Measurements from ENCODE around the gene NSUN2.

Gene NSUN2

DNA sequence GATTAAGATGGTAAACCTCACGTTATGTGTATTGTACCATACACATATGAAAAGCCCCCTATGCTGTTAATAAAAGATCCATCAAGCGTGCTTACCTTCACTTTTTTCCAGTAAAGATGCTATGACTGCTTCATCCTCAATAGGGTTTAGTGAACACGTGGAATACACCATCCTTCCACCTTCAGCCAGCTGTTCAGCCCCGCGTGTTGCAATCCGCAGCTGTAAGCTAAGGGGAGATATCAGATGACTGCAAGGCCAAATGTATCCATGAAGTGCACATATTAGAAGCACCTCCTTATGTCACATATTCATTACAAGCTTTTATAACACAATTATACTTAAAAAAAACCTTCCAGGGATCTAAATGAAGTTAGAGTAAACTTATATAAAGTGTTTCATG, 16.2 kb downstream of the NSUN2 start:
- Histone ChIP-seq H3K27me3 (no peaks in the 10 kb centered on the region), H3K4me1 (no peaks in the 10 kb centered on the region), H3K9me3 (no peaks in the 10 kb centered on the region), H3K36me3 (peaks cover 94% of the 10 kb centered on the region), H3K4me3 (ENCODE audit: low read depth, low read length) (no peak overlapping the region)
- TF ChIP-seq, protein P1, sequence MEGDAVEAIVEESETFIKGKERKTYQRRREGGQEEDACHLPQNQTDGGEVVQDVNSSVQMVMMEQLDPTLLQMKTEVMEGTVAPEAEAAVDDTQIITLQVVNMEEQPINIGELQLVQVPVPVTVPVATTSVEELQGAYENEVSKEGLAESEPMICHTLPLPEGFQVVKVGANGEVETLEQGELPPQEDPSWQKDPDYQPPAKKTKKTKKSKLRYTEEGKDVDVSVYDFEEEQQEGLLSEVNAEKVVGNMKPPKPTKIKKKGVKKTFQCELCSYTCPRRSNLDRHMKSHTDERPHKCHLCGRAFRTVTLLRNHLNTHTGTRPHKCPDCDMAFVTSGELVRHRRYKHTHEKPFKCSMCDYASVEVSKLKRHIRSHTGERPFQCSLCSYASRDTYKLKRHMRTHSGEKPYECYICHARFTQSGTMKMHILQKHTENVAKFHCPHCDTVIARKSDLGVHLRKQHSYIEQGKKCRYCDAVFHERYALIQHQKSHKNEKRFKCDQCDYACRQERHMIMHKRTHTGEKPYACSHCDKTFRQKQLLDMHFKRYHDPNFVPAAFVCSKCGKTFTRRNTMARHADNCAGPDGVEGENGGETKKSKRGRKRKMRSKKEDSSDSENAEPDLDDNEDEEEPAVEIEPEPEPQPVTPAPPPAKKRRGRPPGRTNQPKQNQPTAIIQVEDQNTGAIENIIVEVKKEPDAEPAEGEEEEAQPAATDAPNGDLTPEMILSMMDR (IDR thresholded peaks at IDR 0.05; ENCODE audit: low read depth, low read length) = no peak
- no peak for DNase-seq

DNA sequence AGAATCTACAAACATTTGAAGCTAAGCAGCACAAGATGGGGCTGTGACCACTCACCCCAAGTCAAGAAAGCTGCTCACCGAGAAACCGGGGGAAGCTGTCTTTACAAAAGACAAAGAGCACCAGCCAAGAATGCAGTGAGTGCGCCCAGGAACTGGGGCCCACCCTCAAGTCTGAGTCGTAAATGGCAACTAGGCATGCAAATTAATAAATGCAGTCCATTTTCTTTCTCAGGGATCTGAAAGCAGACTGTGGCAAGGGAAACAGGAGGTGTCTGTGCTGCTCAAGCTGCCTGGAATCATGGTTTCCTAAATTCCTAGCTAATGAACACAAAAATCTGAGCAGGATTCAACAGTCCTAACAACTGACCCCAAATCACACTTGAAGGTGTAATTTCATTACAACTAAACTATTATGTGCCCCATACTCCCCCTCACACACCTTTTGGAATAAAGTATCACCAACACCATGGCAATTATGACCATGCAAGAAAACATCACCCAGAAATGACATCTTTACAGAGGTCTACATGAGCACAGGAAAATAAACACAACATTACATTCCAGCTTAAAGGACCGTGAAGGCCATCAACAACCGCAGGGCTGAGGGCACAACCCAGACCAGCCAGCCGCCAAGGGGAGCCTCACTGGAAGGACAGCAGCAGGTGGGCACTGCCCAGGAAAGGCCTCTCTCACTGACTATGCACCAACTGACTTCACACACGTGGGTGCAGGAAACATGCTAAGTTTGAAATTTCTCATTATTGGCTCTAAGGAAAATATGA, 17.6 kb downstream of the NSUN2 start:
- Histone ChIP-seq H3K36me3 (peaks cover 91% of the 10 kb centered on the region), H3K4me1 (no peaks in the 10 kb centered on the region), H3K9me3 (no peaks in the 10 kb centered on the region), H3K27me3 (no peaks in the 10 kb centered on the region), H3K4me3 (ENCODE audit: low read depth, low read length) (no peak overlapping the region)
- TF ChIP-seq, protein P1 (IDR thresholded peaks at IDR 0.05; ENCODE audit: low read depth, low read length) = no peak
- DNase-seq = no peak

DNA sequence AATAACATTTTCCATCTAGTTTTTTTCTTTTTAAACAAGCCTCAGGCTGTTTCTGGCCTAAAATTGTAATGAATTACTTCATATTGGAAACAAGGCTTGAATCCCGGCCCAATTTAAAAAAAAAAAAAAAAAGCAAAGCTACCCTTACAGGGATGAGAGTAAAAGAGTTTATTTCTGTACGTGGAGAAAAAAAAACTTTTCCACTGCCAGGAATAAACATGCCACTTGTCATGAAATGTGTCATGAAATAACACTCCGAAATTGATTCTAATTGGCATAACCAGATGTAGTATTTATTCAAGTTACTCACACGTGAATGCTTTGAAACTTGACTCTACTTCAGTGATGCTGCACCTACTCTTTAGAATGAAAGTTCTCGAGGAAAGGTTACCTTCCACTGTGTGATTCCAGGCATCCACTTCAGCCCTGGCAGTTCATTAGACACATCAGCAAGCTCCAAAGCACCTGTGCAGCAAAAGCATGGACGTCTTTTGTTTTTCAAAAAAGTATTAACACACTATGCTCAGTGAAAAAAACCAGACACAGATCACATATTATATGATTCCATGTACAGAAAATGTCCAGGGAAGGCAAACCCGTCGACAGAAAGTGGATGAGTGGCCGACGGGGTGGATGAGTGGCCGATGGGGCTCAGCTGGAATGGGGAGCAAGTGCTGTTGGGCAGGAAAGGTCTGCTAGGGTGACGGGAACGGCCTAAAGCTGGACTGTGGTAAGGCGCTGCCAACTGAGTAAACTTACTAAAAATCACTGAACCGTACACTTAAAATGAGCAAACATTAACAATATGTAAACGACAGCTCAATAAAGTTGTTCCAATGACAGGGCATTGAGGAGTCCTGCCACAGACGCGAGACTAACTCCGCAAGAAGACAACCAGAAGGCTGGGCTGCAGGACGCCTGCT, 21.2 kb downstream of the NSUN2 start:
- no peaks in the 10 kb centered on the region for H3K27me3 ChIP-seq
- no peak overlapping the region for H3K4me3 ChIP-seq (ENCODE audit: low read depth, low read length)
- peaks cover 91% of the 10 kb centered on the region for H3K36me3 ChIP-seq
- no peak for DNase-seq
- no peaks in the 10 kb centered on the region for H3K4me1 ChIP-seq
- no peaks in the 10 kb centered on the region for H3K9me3 ChIP-seq
- TF ChIP-seq, protein P1 (IDR thresholded peaks at IDR 0.05; ENCODE audit: low read depth, low read length) = no peak

DNA sequence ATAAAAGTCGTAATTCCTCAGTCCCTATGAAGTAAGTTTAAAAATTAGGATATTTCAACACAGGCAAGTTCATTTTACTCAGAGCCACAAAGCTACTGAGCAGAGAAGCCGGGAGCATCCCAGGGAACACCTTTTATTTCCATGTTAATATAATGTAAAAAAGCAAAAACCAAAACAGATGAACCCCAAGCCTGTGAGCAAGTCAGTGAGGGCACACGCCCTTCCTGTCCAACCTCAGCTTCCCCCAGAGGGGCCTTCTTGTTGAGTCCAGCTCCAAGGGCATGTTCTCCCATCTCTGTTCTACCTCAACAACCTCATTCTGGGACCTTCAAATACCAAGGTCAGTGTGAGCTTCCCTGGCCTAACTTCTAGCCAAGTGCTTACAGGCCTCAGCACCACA, 24.8 kb downstream of the NSUN2 start:
- Histone ChIP-seq H3K27me3 (no peaks in the 10 kb centered on the region), H3K4me3 (ENCODE audit: low read depth, low read length) (no peak overlapping the region), H3K4me1 (no peaks in the 10 kb centered on the region), H3K9me3 (no peaks in the 10 kb centered on the region), H3K36me3 (peaks cover 92% of the 10 kb centered on the region)
- no peak for DNase-seq
- TF ChIP-seq, protein P1 (IDR thresholded peaks at IDR 0.05; ENCODE audit: low read depth, low read length) = no peak

DNA sequence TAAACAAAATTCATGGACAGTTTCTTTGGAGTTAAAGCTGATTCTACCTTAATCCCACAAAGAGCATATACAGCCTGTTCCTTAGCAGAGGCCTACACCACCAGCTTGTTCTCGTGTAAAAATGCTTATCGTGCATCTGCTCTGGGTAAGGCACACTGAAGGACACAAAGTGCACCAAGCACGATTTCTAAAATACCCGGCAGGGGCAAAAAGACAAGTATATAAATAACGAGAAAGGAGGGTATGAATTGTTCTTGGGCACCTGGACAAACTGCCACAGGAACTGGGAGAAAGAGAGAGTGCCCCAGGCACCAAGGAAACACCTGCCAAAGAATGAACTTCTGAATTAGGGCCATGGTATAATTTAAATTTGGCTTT, 25.3 kb downstream of the NSUN2 start:
- Histone ChIP-seq H3K36me3 (peaks cover 92% of the 10 kb centered on the region), H3K4me3 (ENCODE audit: low read depth, low read length) (no peak overlapping the region), H3K4me1 (no peaks in the 10 kb centered on the region), H3K9me3 (no peaks in the 10 kb centered on the region), H3K27me3 (no peaks in the 10 kb centered on the region)
- DNase-seq = no peak
- TF ChIP-seq, protein P1 (IDR thresholded peaks at IDR 0.05; ENCODE audit: low read depth, low read length) = no peak

All from BE2C (cell line).